WTC11 (cell line): ENCODE data around the gene MYL6B.

Source experiments
- ESRRA ChIP-seq: sonication (generic); formaldehyde crosslinking; IDR thresholded peaks from 2 replicates; pipeline ENCODE4 v1.8.1; 2022; ENCODE audit warnings: mild to moderate bottlenecking, missing genetic modification reagents, borderline replicate concordance
- ETV6 ChIP-seq: sonication (generic); formaldehyde crosslinking; IDR thresholded peaks from 2 replicates; pipeline ENCODE4 v1.8.1; 2022; ENCODE audit warnings: mild to moderate bottlenecking, missing genetic modification reagents
- FOXP1 ChIP-seq: sonication (generic); formaldehyde crosslinking; IDR thresholded peaks from 2 replicates; pipeline ENCODE4 v1.8.0; 2022; ENCODE audit warnings: missing genetic modification reagents, mild to moderate bottlenecking, moderate library complexity, borderline replicate concordance
- GABPB1 ChIP-seq: sonication (generic); formaldehyde crosslinking; IDR thresholded peaks from 2 replicates; pipeline ENCODE4 v1.8.1; 2023; ENCODE audit warnings: mild to moderate bottlenecking, missing genetic modification reagents
- TF ChIP-seq, protein P1 (sequence below): fragments of 200-600 bp; IDR thresholded peaks from 2 replicates; pipeline ENCODE4 v1.8.0; 2022; ENCODE audit warnings: antibody characterized with exemption
- TF ChIP-seq, protein P2 (sequence below): sonication (generic); formaldehyde crosslinking; IDR thresholded peaks from 2 replicates; pipeline ENCODE4 v1.8.0; 2022; ENCODE audit warnings: mild to moderate bottlenecking, missing genetic modification reagents
- TF ChIP-seq, protein P3 (sequence below): sonication (generic); formaldehyde crosslinking; conservative IDR thresholded peaks from 2 replicates; pipeline ENCODE4 v1.8.1; 2022; ENCODE audit warnings: mild to moderate bottlenecking, missing genetic modification reagents
- TF ChIP-seq, protein P4 (sequence below): sonication (generic); formaldehyde crosslinking; IDR thresholded peaks from 2 replicates; pipeline ENCODE4 v1.8.1; 2022; ENCODE audit warnings: low read depth, missing genetic modification reagents, borderline replicate concordance
- TF ChIP-seq, protein P5 (sequence below): sonication (generic); formaldehyde crosslinking; IDR thresholded peaks from 2 replicates; pipeline ENCODE4 v1.8.0; 2022; ENCODE audit warnings: mild to moderate bottlenecking, missing genetic modification reagents
- TF ChIP-seq, protein P6 (sequence below): sonication (generic); formaldehyde crosslinking; IDR thresholded peaks from 2 replicates; pipeline ENCODE4 v1.8.1; 2022; ENCODE audit warnings: low read depth, mild to moderate bottlenecking, moderate library complexity, missing genetic modification reagents, borderline replicate concordance
- TF ChIP-seq, protein P7 (sequence below): sonication (generic); formaldehyde crosslinking; IDR thresholded peaks from 2 replicates; pipeline ENCODE4 v1.8.1; 2023; ENCODE audit warnings: mild to moderate bottlenecking, missing genetic modification reagents

DNA sequence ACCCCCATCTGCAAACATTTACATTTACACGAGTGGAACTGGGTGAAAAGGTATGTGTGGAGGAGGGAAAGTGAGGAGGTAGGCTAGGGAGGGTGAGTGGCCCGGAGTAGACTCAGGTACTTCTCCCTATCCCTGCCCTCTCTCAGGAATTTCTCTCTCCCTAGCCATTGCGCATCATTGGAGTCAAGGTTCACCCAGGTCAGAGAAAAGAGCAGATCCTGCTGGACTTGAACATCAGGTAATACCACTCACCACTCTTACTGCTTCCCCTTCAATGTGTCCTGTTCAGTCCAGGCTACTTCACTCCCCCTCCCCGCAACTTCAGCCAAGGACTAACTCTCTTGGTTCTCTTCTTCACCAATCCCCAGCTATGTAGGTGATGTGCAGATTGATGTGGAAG lies 21.5 kb upstream of the MYL6B start:
- TF ChIP-seq, protein P1, sequence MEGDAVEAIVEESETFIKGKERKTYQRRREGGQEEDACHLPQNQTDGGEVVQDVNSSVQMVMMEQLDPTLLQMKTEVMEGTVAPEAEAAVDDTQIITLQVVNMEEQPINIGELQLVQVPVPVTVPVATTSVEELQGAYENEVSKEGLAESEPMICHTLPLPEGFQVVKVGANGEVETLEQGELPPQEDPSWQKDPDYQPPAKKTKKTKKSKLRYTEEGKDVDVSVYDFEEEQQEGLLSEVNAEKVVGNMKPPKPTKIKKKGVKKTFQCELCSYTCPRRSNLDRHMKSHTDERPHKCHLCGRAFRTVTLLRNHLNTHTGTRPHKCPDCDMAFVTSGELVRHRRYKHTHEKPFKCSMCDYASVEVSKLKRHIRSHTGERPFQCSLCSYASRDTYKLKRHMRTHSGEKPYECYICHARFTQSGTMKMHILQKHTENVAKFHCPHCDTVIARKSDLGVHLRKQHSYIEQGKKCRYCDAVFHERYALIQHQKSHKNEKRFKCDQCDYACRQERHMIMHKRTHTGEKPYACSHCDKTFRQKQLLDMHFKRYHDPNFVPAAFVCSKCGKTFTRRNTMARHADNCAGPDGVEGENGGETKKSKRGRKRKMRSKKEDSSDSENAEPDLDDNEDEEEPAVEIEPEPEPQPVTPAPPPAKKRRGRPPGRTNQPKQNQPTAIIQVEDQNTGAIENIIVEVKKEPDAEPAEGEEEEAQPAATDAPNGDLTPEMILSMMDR: no peak
- TF ChIP-seq GABPB1 (CRISPR knock-in tag): no peak
- TF ChIP-seq, protein P2, sequence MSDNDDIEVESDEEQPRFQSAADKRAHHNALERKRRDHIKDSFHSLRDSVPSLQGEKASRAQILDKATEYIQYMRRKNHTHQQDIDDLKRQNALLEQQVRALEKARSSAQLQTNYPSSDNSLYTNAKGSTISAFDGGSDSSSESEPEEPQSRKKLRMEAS (CRISPR knock-in tag): no peak
- no peak for TF ChIP-seq ETV6
- TF ChIP-seq, protein P3, sequence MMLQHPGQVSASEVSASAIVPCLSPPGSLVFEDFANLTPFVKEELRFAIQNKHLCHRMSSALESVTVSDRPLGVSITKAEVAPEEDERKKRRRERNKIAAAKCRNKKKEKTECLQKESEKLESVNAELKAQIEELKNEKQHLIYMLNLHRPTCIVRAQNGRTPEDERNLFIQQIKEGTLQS (CRISPR knock-in tag): no peak
- TF ChIP-seq, protein P4, sequence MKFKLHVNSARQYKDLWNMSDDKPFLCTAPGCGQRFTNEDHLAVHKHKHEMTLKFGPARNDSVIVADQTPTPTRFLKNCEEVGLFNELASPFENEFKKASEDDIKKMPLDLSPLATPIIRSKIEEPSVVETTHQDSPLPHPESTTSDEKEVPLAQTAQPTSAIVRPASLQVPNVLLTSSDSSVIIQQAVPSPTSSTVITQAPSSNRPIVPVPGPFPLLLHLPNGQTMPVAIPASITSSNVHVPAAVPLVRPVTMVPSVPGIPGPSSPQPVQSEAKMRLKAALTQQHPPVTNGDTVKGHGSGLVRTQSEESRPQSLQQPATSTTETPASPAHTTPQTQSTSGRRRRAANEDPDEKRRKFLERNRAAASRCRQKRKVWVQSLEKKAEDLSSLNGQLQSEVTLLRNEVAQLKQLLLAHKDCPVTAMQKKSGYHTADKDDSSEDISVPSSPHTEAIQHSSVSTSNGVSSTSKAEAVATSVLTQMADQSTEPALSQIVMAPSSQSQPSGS (CRISPR knock-in tag): no peak
- TF ChIP-seq ESRRA (CRISPR knock-in tag): no peak
- TF ChIP-seq, protein P5, sequence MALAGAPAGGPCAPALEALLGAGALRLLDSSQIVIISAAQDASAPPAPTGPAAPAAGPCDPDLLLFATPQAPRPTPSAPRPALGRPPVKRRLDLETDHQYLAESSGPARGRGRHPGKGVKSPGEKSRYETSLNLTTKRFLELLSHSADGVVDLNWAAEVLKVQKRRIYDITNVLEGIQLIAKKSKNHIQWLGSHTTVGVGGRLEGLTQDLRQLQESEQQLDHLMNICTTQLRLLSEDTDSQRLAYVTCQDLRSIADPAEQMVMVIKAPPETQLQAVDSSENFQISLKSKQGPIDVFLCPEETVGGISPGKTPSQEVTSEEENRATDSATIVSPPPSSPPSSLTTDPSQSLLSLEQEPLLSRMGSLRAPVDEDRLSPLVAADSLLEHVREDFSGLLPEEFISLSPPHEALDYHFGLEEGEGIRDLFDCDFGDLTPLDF: no peak
- TF ChIP-seq FOXP1 (CRISPR knock-in tag): no peak
- TF ChIP-seq, protein P6, sequence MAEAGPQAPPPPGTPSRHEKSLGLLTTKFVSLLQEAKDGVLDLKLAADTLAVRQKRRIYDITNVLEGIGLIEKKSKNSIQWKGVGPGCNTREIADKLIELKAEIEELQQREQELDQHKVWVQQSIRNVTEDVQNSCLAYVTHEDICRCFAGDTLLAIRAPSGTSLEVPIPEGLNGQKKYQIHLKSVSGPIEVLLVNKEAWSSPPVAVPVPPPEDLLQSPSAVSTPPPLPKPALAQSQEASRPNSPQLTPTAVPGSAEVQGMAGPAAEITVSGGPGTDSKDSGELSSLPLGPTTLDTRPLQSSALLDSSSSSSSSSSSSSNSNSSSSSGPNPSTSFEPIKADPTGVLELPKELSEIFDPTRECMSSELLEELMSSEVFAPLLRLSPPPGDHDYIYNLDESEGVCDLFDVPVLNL (CRISPR knock-in tag): no peak
- TF ChIP-seq, protein P7, sequence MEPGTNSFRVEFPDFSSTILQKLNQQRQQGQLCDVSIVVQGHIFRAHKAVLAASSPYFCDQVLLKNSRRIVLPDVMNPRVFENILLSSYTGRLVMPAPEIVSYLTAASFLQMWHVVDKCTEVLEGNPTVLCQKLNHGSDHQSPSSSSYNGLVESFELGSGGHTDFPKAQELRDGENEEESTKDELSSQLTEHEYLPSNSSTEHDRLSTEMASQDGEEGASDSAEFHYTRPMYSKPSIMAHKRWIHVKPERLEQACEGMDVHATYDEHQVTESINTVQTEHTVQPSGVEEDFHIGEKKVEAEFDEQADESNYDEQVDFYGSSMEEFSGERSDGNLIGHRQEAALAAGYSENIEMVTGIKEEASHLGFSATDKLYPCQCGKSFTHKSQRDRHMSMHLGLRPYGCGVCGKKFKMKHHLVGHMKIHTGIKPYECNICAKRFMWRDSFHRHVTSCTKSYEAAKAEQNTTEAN (CRISPR knock-in tag): no peak
